HG03469 (cell line): ENCODE data around the gene GATB.
"Not testable (repeated sequence)": the region's sequence is repeated elsewhere in the genome, so short reads cannot be mapped to it uniquely, and the experiment has no call there.

ENCODE experiments used
- ATAC-seq: cut with Tn5 transposase; IDR thresholded peaks from one replicate; pipeline ENCODE4 v1.9.1; 2021; ENCODE audit warnings: mild to moderate bottlenecking, moderate library complexity, moderate number of reproducible peaks; ENCODE audit not compliant: unreplicated experiment

GATB gene

DNA sequence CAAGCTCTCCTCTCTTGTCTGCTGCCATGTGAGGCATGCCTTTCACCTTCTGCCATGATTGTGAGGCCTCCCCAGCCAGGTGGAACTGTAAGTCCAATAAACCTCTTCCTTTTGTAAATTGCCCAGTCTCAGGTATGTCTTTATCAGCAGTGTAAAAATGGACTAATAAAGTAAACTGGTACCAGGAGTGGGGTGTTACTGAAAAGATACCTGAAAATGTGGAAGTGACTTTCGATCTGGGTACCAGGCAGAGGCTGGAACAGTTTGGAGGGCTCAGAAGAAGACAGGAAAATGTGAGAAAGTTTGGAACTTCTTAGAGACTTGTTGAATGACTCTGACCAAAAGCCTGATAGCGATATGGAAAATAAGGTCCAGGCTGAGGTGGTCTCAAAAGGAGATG, 24.0 kb downstream of the GATB start:
- not testable (repeated sequence) for ATAC-seq

DNA sequence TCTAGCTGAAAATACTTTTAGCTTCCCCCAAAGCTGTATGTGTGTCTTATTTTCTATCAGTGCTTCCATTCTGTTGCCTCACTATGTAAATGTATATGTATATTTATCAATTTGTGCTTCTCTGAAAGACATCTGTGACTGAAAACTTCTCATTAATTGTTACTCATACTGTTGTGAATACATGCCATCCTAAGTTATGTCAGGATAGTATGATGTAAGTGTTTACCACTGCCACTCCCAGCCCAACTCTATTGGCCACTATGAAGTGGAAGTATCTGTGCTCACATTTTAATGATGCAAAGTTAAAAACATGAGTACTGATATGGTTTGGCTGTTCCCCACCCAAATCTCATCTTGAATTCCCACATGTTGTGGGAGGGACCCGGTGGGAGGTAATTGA, 24.4 kb downstream of the GATB start:
- no peak for ATAC-seq

DNA sequence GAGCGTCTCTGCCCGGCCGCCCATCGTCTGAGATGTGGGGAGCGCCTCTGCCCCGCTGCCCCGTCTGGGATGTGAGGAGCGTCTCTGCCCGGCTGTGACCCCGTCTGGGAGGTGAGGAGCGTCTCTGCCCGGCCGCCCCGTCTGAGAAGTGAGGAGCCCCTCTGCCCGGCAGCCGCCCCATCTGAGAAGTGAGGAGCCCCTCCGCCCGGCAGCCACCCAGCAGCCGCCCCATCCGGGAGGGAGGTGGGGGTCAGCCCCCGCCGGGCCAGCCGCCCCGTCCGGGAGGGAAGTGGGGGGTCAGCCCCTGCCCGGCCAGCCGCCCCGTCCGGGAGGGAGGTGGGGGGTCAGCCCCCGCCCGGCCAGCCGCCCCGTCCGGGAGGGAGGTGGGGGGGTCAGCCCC, 29.1 kb downstream of the GATB start:
- ATAC-seq, result not testable (repeated sequence)

DNA sequence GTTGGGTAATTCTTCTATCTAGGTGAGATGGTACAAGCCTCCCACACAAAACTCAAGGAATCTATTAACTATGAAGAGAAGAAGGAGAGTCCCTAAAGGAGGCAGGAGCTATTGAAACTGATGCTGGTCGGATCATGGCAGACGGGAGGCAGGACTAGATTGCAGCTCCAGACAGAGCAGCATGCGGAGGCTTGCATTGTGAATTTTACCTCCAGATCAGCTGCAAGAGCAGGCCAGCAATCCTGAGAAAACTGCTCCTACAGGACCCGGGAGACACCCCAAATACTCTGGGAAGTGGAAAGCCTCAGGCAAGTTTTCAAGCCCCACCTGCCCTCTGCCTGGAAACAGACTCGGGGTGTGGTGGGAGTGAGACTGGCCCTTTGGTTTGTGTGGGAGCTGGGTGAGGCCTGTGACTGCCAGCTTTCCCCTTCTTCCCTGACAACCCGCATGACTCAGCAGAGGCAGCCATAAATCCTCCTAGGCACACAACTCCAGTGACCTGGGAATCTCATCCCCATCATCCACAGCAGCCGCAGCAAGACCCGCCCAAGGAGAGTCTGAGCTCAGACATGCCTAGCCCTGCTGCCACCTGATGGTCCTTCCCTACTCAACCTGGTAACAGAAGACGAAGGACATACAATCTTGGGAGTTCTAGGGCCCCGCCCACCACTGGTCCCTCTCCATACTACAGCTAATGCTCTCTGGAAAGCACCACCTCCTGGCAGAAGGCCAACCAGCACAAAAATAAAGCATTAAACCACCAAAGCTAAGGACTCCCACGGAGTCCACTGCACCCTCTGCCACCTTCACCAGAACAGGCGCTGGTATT, 30.9 kb downstream of the GATB start:
- ATAC-seq, result no peak

DNA sequence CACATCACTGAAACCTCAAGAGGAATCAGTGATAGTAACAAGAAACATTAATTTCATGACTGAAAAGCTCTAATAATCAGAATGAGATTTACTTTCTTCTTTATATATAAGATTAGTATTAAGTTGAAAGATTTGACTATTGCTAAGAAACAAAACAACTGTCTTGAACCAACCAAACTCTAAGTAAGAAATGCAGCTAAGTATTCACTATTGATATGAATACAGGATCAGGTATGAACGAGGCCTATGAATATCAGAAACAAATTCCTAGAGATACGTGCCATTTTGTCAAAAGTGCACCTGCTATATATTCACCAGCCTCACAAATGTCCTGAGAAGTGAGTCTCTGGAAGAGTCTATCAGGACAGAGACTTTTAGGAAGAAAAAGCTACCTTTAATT, 32.1 kb downstream of the GATB start:
- no peak for ATAC-seq

DNA sequence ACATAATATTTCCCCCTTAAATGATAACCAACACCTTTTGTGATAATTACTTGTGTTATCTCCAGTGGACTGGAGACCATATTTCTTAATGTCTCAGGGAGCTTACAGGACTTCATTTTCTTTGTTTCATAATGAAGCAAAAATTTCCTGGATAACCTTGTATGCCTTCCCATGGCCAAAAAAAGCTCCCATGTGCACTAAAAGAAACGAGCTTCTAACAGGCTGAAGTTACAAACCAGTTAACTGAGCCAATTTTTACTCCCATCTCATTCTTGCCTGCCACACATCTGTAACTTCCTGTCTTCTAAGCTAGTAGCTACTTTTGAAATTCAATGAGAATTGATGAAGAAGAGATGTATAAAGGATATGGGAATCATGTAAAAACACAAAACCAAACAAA, 32.8 kb downstream of the GATB start:
- no peak for ATAC-seq

DNA sequence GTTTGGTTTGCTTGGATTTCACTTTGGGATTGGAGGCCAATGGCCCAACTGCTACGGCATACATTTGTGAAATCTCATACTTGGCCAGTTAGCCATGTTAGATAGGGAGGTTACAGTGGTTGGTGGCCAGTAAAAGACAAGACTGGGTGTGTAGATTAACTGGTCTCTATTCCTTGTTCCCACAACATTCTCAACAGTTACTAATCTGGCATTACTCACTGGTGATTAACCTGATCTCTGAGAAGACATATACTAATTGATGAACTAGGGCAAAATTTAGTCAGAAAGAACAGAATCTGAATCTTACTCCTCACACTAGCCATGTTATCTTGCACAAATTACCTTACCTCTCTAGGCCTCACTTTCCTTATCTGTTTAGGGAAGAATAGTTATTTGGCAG, 33.4 kb downstream of the GATB start:
- ATAC-seq, result no peak

DNA sequence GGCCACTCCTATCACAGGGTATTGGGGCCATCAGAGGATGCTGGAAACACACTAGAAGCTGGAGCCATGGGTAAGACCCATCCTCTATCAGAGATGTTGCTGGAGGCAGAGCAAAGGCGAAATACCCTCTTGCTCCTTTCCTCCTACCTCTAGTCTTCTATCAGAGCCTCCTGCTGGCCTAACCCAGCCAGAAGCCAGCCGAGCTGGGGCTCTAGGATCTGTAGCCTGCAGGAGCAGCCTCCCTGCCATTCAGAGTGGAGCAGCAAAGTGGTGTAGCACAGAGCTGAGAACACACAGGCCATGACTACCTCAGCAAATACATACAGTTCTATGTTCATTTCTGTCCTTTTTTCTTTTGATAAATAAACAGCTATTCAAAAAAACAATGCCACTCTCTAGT, 35.7 kb downstream of the GATB start:
- ATAC-seq, result no peak

DNA sequence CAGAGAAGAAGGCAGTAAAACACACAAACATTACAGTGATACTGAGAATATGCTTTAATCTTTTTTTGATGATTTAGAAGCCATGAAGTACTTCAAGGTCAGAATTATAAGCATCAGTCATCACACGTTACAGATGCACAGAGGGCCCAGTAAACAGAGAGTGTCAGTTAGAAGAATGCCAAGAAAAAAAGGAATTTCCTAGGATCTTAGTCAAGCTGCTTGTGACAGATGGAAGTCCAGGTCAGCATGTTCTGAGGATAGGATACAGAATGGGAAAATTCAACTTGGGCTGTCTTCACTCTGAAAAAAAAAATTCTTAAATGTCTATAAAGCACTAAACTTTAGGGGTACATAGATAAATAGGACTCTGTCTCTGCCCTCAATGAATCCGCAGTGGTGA, 38.9 kb downstream of the GATB start:
- no peak for ATAC-seq

DNA sequence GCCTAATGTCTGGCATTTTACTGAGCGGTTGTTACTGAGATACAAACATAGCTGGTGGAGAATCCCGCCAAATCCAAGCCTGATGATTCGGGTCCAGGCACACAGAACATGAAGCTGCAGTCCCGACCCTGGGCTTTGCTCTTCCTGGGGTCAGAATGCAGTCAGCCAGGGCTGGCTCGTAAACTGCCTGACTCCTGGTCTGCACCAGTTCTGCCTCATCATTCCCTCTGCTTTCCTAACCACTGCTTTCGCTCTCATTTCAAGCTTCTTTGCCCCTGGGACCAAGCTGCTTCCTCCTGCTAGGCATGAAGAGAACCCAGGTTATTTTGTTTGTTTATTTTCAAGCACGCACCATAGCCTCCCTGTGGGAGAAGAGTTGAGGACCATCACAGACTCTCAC, 39.3 kb downstream of the GATB start:
- ATAC-seq, result no peak

DNA sequence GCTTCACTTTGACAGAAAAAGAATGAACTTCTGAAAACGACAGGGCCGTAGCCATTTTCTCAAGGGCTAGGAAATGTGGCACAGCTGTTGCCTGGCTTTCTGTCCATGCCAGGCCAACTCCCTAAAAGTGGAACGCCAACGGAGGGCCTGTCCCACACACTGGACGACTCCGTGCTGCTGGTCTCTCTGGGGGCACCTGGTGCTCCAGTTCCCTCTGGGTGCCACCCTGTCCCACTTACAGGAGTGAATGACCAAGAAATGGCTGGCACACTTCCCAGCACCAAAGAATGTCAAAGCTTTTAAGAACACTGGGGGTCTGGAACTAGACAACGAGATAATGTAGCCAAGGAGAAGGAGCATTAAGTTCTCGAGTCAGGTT, 40.9 kb downstream of the GATB start:
- no peak for ATAC-seq

DNA sequence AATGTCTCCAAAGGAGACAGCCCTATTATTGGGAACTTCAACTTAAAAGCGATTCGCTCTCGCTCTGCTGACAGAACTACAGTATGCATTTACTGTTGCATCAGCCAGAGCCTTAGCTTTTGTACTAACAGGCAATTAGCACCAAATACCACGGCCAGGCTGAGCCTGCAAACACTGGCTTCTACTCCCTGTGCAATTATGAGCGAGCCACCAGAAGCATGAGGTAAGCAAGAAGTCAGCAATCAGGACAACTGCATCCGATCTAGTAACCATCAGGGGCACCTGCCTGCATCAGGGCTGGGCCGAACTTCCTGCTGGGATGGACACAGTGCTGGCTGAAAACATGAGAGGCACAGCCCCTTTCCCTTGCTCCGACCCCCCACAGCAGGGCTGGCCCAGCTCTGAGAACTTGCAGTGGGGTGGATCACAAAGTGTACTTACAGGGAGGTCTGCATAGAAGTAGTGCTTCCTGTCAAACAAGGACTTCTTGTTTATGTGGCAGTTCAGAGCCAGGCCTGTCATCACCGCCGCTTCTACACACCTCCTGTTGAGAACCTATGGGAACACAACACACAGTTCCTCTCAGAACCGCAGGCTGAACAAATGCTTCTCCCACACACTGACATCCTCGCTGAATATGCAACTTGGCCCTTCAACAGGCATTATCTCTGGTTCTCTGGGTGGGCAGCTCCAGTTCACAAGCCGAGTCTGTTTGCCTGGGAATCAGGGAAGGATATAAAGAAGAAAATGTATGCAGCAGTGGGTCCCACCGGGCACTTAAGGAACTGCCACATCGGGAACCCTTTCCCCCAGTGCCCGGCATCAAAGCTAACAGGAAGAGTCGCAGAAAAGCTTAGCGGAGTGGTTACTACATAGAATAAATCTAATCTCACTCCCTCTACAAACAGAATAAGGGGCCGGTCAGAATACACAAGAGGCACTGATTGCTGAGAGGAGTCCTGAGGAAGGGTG, 41.5 kb downstream of the GATB start:
- no peak for ATAC-seq

DNA sequence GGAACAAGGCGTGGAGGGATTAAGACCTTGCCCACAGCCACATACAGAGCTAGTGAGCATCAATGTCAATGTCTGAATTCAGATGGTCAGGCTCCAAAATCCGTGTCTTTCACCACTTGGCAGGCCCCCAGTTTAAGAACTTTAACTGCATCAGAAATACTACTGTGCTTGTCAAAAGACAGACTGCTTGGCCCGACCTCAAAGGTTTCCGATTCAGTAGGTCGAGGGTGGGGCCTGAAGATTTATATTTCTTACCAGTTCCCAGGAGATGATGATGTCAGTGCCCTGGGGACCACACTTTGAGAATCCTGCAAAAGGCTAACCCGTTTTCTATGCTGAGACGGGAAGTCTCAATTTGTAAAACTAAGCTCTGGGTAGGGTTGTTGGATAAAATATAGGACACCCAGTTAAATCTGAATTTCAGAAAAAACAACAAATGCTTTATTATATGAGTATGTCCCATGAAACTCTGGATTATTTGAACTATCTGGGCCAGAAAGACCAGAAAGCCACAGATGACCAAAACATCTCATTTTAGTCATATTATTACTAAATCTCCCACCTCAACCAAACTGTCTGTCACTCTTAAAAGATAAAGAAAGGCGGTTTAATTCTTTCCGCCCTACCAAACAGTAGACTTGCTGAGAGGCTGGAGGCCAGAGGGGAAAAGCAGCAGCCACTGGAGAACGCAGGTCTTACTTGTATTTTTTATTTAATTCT, 42.7 kb downstream of the GATB start:
- no peak for ATAC-seq

DNA sequence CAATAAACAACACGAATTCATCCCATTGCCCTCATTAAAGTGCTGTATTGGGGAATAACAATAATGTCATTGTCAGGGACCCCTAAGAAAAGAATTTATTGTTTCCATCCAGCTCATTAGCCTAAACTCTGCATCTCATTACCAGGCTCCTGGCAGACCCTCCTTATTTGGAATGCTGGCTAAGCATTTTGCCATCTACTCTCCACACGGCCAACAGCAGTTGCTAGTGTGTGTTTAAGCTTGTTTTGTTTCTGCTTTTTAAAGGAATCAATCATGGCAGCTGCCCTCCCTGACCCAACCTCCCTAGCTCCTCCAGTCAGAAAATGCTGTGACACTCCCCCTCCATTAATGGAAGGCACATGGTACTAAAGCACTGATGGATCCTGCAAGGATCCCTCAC, 43.5 kb downstream of the GATB start:
- ATAC-seq, result no peak

DNA sequence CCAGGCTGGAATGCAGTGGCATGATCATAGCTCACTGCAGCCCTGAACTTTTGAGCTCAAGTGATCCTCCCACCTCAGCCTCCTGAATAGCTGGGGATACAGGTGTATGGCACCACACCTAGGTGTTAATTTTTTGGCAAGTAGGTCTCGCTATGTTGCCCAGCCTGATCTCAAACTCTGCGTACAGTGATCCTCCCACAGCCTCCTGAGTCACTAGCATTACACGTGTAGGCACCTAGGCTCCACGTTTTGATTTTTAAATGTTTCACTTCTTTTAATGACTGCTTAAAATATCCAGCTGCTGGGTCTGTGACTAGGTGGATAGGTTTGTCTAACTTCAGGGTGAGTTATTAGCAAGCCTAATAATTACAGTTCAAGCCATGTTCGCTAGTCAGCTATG, 44.5 kb downstream of the GATB start:
- ATAC-seq, result no peak

DNA sequence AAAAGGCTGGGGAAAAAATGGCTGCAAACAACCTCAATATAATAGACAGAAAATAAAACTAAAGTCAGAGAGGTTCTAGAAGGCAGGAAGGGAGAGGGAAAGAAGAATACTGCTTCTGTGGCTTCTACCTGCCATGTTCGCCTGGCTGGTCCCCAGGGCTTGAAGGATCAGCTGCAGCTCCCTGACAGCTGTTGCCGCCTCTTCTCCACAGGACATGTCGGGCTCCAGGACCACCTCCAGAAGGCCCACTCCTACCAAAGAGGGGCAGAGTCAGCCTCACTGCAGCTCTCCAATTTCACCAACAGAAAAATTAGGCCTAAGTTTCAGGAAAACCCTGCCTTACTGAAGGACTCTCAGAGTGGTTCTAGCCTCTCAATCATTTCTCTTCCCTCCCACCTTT, 44.9 kb downstream of the GATB start:
- no peak for ATAC-seq

DNA sequence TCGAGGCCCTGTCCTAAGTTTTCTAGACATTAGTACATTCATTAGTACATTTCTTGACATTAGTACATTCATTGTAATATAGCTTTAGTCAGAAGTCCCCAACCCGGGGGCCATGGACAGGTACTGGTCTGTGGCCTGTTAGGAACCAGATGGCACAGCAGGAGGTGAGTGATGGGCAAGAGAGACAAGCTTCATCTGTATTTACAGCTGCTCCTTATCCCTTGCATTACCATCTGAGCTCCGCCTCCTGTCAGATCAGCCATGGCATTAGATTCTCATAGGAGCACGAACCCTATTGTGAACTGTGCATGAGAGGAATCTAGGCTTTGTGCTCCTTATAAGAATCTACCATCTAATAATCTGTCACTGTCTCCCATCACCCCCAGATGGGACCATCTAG, 48.0 kb downstream of the GATB start:
- ATAC-seq, result no peak

DNA sequence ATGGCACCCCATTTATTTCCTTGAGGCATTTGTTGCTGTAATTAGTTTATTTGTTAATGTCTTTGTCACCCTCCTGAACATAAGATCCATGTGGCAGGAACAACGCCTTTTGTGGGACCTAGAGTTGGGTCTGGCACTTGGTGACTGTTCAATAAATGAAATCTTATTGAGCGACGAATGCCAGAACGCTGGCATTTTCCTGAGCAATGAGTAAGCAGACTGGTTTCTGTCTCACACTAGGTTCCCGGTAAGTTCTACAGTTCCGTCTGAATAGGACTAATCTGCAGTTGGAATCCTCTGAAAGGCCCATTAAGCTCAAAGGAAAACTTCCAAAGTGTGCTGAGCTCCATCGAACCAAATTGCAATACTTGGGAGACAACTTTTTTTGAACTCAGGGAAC, 49.2 kb downstream of the GATB start:
- no peak for ATAC-seq

DNA sequence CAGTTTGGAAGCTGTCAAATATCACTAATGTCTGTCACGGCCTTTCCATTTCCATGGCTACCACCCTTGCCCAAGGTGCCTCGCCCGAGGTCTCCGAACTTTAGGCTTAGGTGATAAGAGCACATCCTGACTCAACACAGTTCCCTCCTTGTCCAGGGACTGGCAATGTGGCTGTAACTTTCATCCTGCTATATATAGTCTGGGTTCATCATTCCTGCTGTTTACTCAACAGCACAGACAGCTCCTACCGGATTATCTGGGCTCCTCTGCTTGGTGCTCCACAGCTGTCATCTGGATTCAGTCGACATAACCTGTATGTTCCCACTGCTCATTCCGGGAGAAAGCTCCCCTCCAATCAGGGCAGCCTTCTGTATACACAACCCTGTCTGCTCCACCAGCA, 51.2 kb downstream of the GATB start:
- no peak for ATAC-seq

DNA sequence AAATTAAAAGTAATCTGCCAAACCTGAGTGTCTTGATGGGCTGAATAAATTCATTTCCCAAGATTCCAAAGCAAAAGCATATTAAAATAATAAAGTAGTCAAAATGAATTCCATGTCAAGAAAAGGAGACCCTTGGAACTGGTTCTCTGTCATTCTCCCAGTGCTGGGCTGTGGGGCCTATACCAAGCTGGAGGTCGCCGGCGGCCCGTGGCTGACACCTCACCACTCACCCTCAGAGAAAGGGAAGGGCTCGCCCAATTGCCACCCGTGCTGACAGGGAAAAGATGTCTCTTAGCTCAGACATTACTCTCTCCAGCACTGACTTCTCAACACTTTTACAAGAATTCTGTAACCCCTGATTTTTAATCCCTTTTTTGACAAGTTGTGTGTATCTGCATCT, 51.7 kb downstream of the GATB start:
- no peak for ATAC-seq

DNA sequence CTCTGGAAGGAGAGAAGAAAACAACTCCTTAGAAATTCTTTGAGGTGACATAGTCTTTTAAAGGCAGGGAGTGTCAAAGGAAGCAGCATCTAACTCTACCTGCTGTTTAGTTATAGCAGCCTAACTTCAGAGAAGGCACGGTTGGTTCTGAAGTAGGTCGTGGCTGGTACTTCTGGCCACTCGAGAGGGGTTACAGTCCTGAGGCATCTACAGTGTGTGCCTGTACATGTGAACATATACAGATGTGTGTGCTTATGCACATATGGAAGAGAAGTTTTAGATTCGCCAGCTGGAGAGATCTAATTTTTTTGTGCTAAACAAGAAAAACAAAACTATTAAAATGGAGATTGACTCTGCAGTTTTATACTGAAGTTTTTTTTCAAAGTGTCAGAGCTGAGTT, 52.7 kb downstream of the GATB start:
- ATAC-seq, result no peak
